Activated effector memory CD4-positive, alpha-beta T cell treated with Interleukin-2 at 50 U/mL for 16 hours (primary cell): Measurements from ENCODE around the gene CAPN5.
"Not testable (repeated sequence)": the region's sequence is repeated elsewhere in the genome, so short reads cannot be mapped to it uniquely, and the experiment has no call there.

Source experiments
- DNase-seq: peaks from one replicate; pipeline ENCODE4 v3.0.0-alpha.2; 2020

Gene CAPN5

GRCh38 chr11:77044886-77045285 is 21.9 kb upstream of the CAPN5 start:
- no peak for DNase-seq

- DNase-seq = peak; percentile 29
These were observed 20.7 kb upstream of the CAPN5 start for GRCh38 chr11:77046060-77046501.

- peak; percentile 50 for DNase-seq
These were observed 19.5 kb upstream of the CAPN5 start for GRCh38 chr11:77047007-77047927.

GRCh38 chr11:77047928-77048446 is 18.8 kb upstream of the CAPN5 start:
- DNase-seq = not testable (repeated sequence)

GRCh38 chr11:77049026-77049425 is 17.7 kb upstream of the CAPN5 start:
- DNase-seq = no peak

GRCh38 chr11:77051511-77051910 is 15.3 kb upstream of the CAPN5 start:
- no peak for DNase-seq

- DNase-seq = no peak
These were observed 14.3 kb upstream of the CAPN5 start for GRCh38 chr11:77052518-77052917.

- DNase-seq = no peak
These were observed 13.4 kb upstream of the CAPN5 start for GRCh38 chr11:77053217-77054015.

GRCh38 chr11:77054084-77054483 is 12.7 kb upstream of the CAPN5 start:
- no peak for DNase-seq

- no peak for DNase-seq
These were observed 11.6 kb upstream of the CAPN5 start for GRCh38 chr11:77055101-77055561.

- no peak for DNase-seq
These were observed 10.9 kb upstream of the CAPN5 start for GRCh38 chr11:77055913-77056312.

GRCh38 chr11:77056814-77057402 is 9.9 kb upstream of the CAPN5 start:
- DNase-seq = no peak

GRCh38 chr11:77057938-77058474 is 8.8 kb upstream of the CAPN5 start:
- DNase-seq = no peak

- no peak for DNase-seq
These were observed 7.9 kb upstream of the CAPN5 start for GRCh38 chr11:77058900-77059299.

- DNase-seq = no peak
These were observed 7.0 kb upstream of the CAPN5 start for GRCh38 chr11:77059806-77060205.

- DNase-seq = no peak
These were observed 6.5 kb upstream of the CAPN5 start for GRCh38 chr11:77060234-77060633.

GRCh38 chr11:77061258-77061657 is 5.5 kb upstream of the CAPN5 start:
- DNase-seq = not testable (repeated sequence)

- DNase-seq = no peak
These were observed 3.8 kb upstream of the CAPN5 start for GRCh38 chr11:77062924-77063323.

GRCh38 chr11:77063407-77063806 is 3.4 kb upstream of the CAPN5 start:
- no peak for DNase-seq

- no peak for DNase-seq
These were observed 2.9 kb upstream of the CAPN5 start for GRCh38 chr11:77063861-77064260.

- no peak for DNase-seq
These were observed 2.0 kb upstream of the CAPN5 start for GRCh38 chr11:77064648-77065217.

- no peak for DNase-seq
These were observed 918 bp upstream of the CAPN5 start for GRCh38 chr11:77065878-77066228.
